Mesothelial cell of epicardium (in vitro differentiated cells): ENCODE measurements around the gene EIF3I. TPM values are rescaled to one million over a fixed set of nuclear protein-coding genes. Genes with fewer than 3 reads are reported as not detected.

Experiments
- DNase-seq, 2 experiments: peaks; one replicate each; pipeline ENCODE4 v3.0.0; 2021; ENCODE audit warnings: low spot score in 2 of 2; ENCODE audit not compliant: unreplicated experiment in 2 of 2
- H3K27ac Mint-ChIP-seq: 2 replicates; pipeline ENCODE4 v1.8.0; 2021; ENCODE audit warnings: mixed read lengths
- H3K27me3 Mint-ChIP-seq: 2 replicates; pipeline ENCODE4 v1.8.0; 2021; ENCODE audit warnings: low read depth, mixed read lengths
- H3K36me3 Mint-ChIP-seq: 2 replicates; pipeline ENCODE4 v1.8.0; 2021; ENCODE audit warnings: mixed read lengths
- H3K4me1 Mint-ChIP-seq: 2 replicates; pipeline ENCODE4 v1.8.0; 2021; ENCODE audit warnings: mixed read lengths
- H3K4me3 Mint-ChIP-seq: 2 replicates; pipeline ENCODE4 v1.8.0; 2021; ENCODE audit warnings: mild to moderate bottlenecking, moderate library complexity, mixed read lengths
- H3K9me3 Mint-ChIP-seq: 2 replicates; pipeline ENCODE4 v1.8.0; 2021; ENCODE audit warnings: mixed read lengths
- CTCF ChIP-seq: fragments of 200-600 bp; sonication (generic); IDR thresholded peaks from one replicate; pipeline ENCODE4 v1.5.0; 2021; ENCODE audit warnings: antibody characterized with exemption; ENCODE audit not compliant: unreplicated experiment
- total RNA-seq: library from RNA; stranded (reverse); gene quantifications from 3 replicates; pipeline ENCODE4 v1.2.1, GENCODE V29; 2021

EIF3I gene
- total RNA-seq, 1 donor from 2014 or later: 146 TPM

- no peak overlapping the region for H3K4me3 Mint-ChIP-seq
- no peak for TF ChIP-seq CTCF
- no peak overlapping the region for H3K27ac Mint-ChIP-seq
- no peaks in the 10 kb centered on the region for H3K27me3 Mint-ChIP-seq
- peaks cover 7% of the 10 kb centered on the region for H3K4me1 Mint-ChIP-seq
- no peaks in the 10 kb centered on the region for H3K9me3 Mint-ChIP-seq
- no peak for DNase-seq
- H3K36me3 Mint-ChIP-seq: peaks cover 33% of the 10 kb centered on the region
These were observed 26.7 kb upstream of the EIF3I start for GRCh38 chr1:32195531-32195930.

- no peaks in the 10 kb centered on the region for H3K9me3 Mint-ChIP-seq
- H3K4me3 Mint-ChIP-seq: no peak overlapping the region
- peaks cover 33% of the 10 kb centered on the region for H3K36me3 Mint-ChIP-seq
- TF ChIP-seq CTCF: no peak
- DNase-seq: no peak
- peaks cover 7% of the 10 kb centered on the region for H3K4me1 Mint-ChIP-seq
- H3K27me3 Mint-ChIP-seq: no peaks in the 10 kb centered on the region
- H3K27ac Mint-ChIP-seq: no peak overlapping the region
These were observed 26.0 kb upstream of the EIF3I start for GRCh38 chr1:32195972-32196823.

- DNase-seq: no peak
- H3K9me3 Mint-ChIP-seq: no peaks in the 10 kb centered on the region
- H3K4me1 Mint-ChIP-seq: peaks cover 16% of the 10 kb centered on the region
- no peaks in the 10 kb centered on the region for H3K27me3 Mint-ChIP-seq
- TF ChIP-seq CTCF: no peak
- H3K4me3 Mint-ChIP-seq: no peak overlapping the region
- H3K36me3 Mint-ChIP-seq: peaks cover 25% of the 10 kb centered on the region
- H3K27ac Mint-ChIP-seq: no peak overlapping the region
These were observed 25.1 kb upstream of the EIF3I start for GRCh38 chr1:32197074-32197473.

DNA sequence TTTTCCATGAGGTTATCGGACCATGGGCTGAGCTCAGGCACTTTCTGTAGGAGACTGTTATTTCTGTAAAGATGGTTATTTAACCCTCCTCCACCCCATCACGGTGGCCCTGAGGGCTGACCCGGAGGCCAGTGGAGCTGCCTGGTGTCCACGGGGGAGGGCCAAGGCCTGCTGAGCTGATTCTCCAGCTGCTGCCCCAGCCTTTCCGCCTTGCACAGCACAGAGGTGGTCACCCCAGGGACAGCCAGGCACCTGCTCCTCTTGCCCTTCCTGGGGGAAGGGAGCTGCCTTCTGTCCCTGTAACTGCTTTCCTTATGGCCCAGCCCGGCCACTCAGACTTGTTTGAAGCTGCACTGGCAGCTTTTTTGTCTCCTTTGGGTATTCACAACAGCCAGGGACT, 24.4 kb upstream of the EIF3I start:
- H3K27ac Mint-ChIP-seq: no peak overlapping the region
- peaks cover 16% of the 10 kb centered on the region for H3K4me1 Mint-ChIP-seq
- peaks cover 18% of the 10 kb centered on the region for H3K36me3 Mint-ChIP-seq
- H3K9me3 Mint-ChIP-seq: no peaks in the 10 kb centered on the region
- TF ChIP-seq CTCF: no peak
- no peak for DNase-seq
- H3K4me3 Mint-ChIP-seq: no peak overlapping the region
- H3K27me3 Mint-ChIP-seq: no peaks in the 10 kb centered on the region

DNA sequence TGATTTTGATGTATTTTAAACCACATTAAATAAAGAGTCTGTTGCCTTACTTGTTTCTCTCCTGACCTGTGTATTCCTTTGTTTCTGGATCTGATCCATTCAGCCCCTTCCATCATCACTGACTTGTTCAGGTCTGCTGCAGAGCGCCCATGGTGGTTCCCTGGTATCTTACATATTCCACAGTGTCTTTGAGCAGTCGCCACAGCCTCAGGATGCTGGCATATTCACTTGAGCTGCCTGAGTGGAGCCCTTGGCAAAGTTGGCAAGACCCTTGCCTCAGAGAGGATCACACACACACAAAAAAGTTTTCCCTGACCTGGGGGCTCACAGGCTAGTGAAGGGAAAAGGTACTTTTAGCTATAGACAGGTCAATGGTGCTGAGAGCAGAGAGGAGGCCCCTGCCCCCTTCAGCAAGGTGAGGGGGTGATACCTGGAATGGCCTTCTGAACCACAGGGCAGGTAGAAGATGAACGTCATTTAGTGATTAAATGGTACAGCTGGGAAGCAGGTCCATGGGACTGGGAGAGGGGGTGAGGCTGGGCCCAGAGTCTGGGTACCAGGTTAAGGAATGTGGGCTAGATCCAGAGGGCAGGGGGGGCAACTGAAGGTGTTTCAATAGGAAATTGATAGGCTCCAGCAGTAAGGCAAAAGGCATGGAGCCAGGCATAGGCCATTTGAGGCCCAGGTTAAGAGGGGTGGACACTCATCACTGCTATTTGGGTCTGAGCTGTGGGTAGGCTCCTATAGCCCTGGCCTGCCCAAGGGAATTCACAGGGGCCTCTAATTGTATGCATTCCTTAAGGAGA, 23.8 kb upstream of the EIF3I start:
- peaks cover 12% of the 10 kb centered on the region for H3K36me3 Mint-ChIP-seq
- H3K27me3 Mint-ChIP-seq: no peaks in the 10 kb centered on the region
- peaks cover 16% of the 10 kb centered on the region for H3K4me1 Mint-ChIP-seq
- no peak overlapping the region for H3K4me3 Mint-ChIP-seq
- no peak for TF ChIP-seq CTCF
- no peak overlapping the region for H3K27ac Mint-ChIP-seq
- DNase-seq: no peak
- no peaks in the 10 kb centered on the region for H3K9me3 Mint-ChIP-seq
